ENCODE data around the gene CDH22.

The CDH22 gene

DNA sequence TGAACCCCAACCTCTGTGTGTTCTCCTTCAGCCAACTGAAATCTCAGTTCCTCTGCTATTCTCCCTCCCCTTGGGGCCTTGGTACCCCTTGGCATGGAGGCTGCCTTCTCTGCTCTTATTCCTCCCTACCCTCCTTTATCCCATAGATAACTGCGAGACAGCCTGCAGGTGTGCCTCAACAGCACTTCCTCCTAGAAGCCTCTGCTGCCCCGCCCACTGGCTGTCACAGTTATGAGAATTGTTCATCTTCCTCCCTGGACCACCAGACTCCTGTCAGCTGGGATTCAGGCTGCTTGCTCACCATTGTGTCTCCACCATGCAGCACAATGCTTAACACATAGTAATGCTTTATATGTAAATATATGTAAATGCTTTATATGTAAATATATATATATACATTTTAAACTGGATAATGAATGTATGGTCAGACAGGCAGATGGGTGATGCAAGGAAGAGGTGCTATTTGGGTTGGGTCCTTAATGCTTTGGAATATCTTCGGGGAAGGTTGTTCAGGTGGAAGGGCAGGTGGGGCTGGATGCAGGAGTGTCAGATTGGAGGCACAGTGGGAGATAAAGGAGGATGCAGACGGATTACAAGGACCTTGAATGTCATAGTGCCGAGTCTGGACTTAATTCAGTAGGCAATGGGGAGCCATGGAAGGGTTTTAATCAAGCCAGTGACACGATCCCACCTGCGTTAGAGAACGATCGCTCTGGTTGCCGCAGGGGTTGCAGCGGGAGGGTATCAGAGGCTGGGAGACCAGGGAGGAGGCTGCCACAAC lies 4.9 kb downstream of the CDH22 start:
- H3K27ac ChIP-seq = no peak overlapping the region
- H3K79me2 ChIP-seq = no peaks in the 10 kb centered on the region
- no peak overlapping the region for H2AFZ ChIP-seq
- no peak overlapping the region for H3K9ac ChIP-seq
- no peak overlapping the region for H3K4me2 ChIP-seq (ENCODE audit: low read length)
- peaks cover 3% of the 10 kb centered on the region for H3K27me3 ChIP-seq (ENCODE audit: control insufficient read depth, insufficient read depth, low read length)
- no peaks in the 10 kb centered on the region for H3K36me3 ChIP-seq (ENCODE audit: control insufficient read depth, insufficient read depth, low read length)
- TF ChIP-seq, protein P1, sequence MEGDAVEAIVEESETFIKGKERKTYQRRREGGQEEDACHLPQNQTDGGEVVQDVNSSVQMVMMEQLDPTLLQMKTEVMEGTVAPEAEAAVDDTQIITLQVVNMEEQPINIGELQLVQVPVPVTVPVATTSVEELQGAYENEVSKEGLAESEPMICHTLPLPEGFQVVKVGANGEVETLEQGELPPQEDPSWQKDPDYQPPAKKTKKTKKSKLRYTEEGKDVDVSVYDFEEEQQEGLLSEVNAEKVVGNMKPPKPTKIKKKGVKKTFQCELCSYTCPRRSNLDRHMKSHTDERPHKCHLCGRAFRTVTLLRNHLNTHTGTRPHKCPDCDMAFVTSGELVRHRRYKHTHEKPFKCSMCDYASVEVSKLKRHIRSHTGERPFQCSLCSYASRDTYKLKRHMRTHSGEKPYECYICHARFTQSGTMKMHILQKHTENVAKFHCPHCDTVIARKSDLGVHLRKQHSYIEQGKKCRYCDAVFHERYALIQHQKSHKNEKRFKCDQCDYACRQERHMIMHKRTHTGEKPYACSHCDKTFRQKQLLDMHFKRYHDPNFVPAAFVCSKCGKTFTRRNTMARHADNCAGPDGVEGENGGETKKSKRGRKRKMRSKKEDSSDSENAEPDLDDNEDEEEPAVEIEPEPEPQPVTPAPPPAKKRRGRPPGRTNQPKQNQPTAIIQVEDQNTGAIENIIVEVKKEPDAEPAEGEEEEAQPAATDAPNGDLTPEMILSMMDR (IDR thresholded peaks at IDR 0.05) = no peak
- peaks cover 5% of the 10 kb centered on the region for H3K4me1 ChIP-seq
- no peaks in the 10 kb centered on the region for H3K9me3 ChIP-seq (ENCODE audit: control insufficient read depth, low read length)
- H3K4me3 ChIP-seq (ENCODE audit: low read depth, low read length) = no peak overlapping the region

GRCh38 chr20:46302106-46302505 lies 6.2 kb downstream of the CDH22 start:
- Histone ChIP-seq H3K4me1 (peaks cover 5% of the 10 kb centered on the region), H3K9ac (no peak overlapping the region), H3K4me2 (ENCODE audit: low read length) (no peak overlapping the region), H3K36me3 (ENCODE audit: control insufficient read depth, insufficient read depth, low read length) (no peaks in the 10 kb centered on the region), H3K27me3 (ENCODE audit: control insufficient read depth, insufficient read depth, low read length) (no peaks in the 10 kb centered on the region), H2AFZ (no peak overlapping the region), H3K4me3 (ENCODE audit: low read depth, low read length) (no peak overlapping the region), H3K27ac (no peak overlapping the region), H3K79me2 (no peaks in the 10 kb centered on the region), H3K9me3 (ENCODE audit: control insufficient read depth, low read length) (no peaks in the 10 kb centered on the region)
- TF ChIP-seq, protein P1 (IDR thresholded peaks at IDR 0.05) = no peak

- Histone ChIP-seq H3K36me3 (ENCODE audit: control insufficient read depth, insufficient read depth, low read length) (no peaks in the 10 kb centered on the region), H3K27me3 (ENCODE audit: control insufficient read depth, insufficient read depth, low read length) (no peaks in the 10 kb centered on the region), H3K9me3 (ENCODE audit: control insufficient read depth, low read length) (no peaks in the 10 kb centered on the region), H3K27ac (no peak overlapping the region), H3K4me3 (ENCODE audit: low read depth, low read length) (no peak overlapping the region), H3K4me1 (peaks cover 5% of the 10 kb centered on the region), H3K4me2 (ENCODE audit: low read length) (no peak overlapping the region), H3K79me2 (no peaks in the 10 kb centered on the region), H2AFZ (no peak overlapping the region), H3K9ac (no peak overlapping the region)
- TF ChIP-seq, protein P1 (IDR thresholded peaks at IDR 0.05) = no peak
Measured at GRCh38 chr20:46300281-46300680, 8.0 kb downstream of the CDH22 start.

GRCh38 chr20:46299078-46299477 lies 9.2 kb downstream of the CDH22 start:
- Histone ChIP-seq H3K9ac (no peak overlapping the region), H3K36me3 (ENCODE audit: control insufficient read depth, insufficient read depth, low read length) (no peaks in the 10 kb centered on the region), H3K79me2 (no peaks in the 10 kb centered on the region), H3K9me3 (ENCODE audit: control insufficient read depth, low read length) (no peaks in the 10 kb centered on the region), H2AFZ (peak overlapping the region; percentile 61), H3K4me2 (ENCODE audit: low read length) (no peak overlapping the region), H3K4me3 (ENCODE audit: low read depth, low read length) (no peak overlapping the region), H3K27me3 (ENCODE audit: control insufficient read depth, insufficient read depth, low read length) (peaks cover 5% of the 10 kb centered on the region), H3K27ac (no peak overlapping the region), H3K4me1 (peaks cover 5% of the 10 kb centered on the region)
- TF ChIP-seq, protein P1 (IDR thresholded peaks at IDR 0.05) = no peak

- H3K4me2 ChIP-seq (ENCODE audit: low read length) = no peak overlapping the region
- peaks cover 5% of the 10 kb centered on the region for H3K4me1 ChIP-seq
- no peak overlapping the region for H3K9ac ChIP-seq
- H3K9me3 ChIP-seq (ENCODE audit: control insufficient read depth, low read length) = no peaks in the 10 kb centered on the region
- H3K4me3 ChIP-seq (ENCODE audit: low read depth, low read length) = no peak overlapping the region
- H3K27me3 ChIP-seq (ENCODE audit: control insufficient read depth, insufficient read depth, low read length) = peaks cover 5% of the 10 kb centered on the region
- TF ChIP-seq, protein P1 (IDR thresholded peaks at IDR 0.05) = no peak
- no peaks in the 10 kb centered on the region for H3K36me3 ChIP-seq (ENCODE audit: control insufficient read depth, insufficient read depth, low read length)
- no peaks in the 10 kb centered on the region for H3K79me2 ChIP-seq
- no peak overlapping the region for H3K27ac ChIP-seq
- H2AFZ ChIP-seq = no peak overlapping the region
Measured at GRCh38 chr20:46298374-46298773, 9.9 kb downstream of the CDH22 start.

All from parathyroid adenoma (tissue), 2 donors.